Measurements from ENCODE around the gene EXOSC1.
A peak's percentile ranks its signal among the peaks of the same experiment; 100 is the strongest.

EXOSC1 gene

DNA sequence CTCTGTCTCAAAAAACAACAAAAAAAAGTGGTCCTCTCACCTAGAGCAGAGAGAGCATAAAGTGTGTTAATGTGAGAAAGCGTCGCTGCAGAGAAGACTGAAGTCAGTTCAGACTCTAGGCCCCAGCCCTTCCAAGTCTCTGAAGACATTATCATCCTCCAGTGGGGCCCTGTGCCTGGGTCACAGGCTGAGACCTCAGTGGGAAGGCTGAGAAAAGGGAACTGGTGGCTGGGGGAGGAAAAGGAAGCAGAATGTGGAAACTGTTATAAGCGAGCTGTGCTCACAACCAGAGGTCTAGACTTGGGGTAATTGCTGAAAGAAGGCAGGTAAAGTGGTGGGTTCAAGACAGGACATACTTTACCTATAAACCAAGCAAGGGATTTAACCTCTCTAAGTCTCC lies 39.7 kb downstream of the EXOSC1 start:
- H3K4me3 ChIP-seq (ENCODE audit: low read depth, low read length): no peak overlapping the region

DNA sequence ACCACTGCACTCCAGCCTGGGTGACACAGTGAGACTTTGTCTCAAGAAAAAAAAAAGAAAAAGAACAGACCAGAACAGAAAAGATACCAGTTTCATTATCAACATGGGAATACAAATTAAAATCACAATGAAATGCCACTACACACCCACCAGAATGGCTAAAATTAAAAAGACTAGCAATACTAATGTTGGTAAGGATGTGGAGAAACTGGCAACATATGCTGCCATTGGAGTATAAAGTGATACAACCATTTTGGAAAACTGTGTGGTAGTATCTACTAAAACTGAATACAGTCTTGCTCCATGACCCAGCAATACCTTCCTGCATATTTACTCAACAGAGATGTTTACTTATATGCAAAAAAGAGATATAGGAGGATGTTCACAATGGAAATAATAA lies 41.8 kb downstream of the EXOSC1 start:
- DNase-seq (ENCODE audit: low read depth, low spot score): no peak
- TF ChIP-seq, protein P1, sequence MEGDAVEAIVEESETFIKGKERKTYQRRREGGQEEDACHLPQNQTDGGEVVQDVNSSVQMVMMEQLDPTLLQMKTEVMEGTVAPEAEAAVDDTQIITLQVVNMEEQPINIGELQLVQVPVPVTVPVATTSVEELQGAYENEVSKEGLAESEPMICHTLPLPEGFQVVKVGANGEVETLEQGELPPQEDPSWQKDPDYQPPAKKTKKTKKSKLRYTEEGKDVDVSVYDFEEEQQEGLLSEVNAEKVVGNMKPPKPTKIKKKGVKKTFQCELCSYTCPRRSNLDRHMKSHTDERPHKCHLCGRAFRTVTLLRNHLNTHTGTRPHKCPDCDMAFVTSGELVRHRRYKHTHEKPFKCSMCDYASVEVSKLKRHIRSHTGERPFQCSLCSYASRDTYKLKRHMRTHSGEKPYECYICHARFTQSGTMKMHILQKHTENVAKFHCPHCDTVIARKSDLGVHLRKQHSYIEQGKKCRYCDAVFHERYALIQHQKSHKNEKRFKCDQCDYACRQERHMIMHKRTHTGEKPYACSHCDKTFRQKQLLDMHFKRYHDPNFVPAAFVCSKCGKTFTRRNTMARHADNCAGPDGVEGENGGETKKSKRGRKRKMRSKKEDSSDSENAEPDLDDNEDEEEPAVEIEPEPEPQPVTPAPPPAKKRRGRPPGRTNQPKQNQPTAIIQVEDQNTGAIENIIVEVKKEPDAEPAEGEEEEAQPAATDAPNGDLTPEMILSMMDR (IDR thresholded peaks at IDR 0.05; ENCODE audit: low read depth, low read length): no peak
- H3K4me3 ChIP-seq (ENCODE audit: low read depth, low read length): no peak overlapping the region
- in situ Hi-C loops (cut with HindIII; ENCODE audit: low sequenced_read_pairs): no loop called here

More for the DNA sequence above, 39.7 kb downstream of the EXOSC1 start:
- TF ChIP-seq, protein P1 (IDR thresholded peaks at IDR 0.05; ENCODE audit: low read depth, low read length): no peak
- in situ Hi-C loops (cut with HindIII; ENCODE audit: low sequenced_read_pairs): no loop called here
- DNase-seq (ENCODE audit: low read depth, low spot score): no peak

DNA sequence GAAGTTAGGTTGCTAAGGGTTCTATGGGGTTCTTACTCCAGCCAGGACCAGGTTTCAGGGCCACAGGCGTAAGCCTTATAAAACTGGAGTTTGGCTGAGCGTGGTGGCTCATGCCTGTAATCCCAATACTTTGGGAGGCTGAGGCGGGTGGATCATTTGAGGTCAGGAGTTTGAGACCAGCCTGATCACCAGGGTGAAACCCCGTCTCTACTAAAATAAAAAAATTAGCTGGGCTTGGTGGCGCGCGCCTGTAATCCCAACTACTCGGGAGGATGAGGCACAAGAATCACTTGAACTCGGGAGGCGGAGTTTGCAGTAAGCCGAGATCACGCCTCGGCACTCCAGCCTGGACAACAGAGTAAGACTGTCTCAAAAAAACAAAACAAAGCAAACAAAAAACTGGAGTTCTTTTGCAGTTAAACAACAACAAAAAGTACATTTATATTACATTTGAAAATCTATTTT lies 44.3 kb downstream of the EXOSC1 start:
- peak overlapping the region; percentile 73 for H3K4me3 ChIP-seq (ENCODE audit: low read depth, low read length)
- in situ Hi-C loops (cut with HindIII; ENCODE audit: low sequenced_read_pairs): no loop called here
- TF ChIP-seq, protein P1 (IDR thresholded peaks at IDR 0.05; ENCODE audit: low read depth, low read length): no peak
- no peak for DNase-seq (ENCODE audit: low read depth, low spot score)

DNA sequence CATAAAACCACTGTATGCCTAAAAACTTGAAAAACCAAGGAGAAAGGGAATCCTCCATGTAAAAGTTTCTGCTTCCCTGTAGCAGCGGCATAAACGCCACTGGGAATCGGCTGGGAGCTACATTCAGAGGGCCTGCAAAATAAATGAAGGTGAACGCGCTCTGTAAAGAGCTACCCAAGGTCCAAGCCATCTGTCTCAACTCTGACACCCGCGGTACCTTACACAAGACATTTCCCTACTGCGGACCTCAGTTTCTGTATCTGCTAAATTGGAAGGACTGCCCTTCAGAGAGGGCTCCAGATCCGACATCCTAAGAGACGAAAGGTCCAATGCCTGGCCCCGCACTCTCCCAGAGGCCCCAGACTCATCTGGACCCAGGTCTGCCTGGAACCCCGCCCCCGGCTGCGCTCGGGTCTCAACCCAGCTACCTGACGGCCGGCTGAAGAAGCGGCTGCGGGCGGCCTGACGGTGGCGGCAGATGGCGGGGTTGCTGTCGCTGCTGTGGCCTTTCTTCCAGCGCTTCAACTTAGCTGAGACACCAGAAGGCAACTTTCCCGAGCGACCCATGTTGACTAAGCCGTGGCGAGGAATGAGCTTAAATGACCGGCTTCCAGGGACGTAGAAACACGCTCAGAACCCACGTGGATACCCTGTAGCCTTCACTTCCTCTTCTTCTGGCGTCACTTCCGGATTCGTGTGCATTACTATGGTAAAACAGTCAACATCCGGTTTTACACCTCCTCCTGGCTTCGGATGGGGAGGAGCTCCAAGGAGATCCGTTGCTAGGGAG lies 44.9 kb downstream of the EXOSC1 start, which contains the start of gene RRP12:
RRP12 (minus strand) TSS at position 676 of the 790 bp plus-strand sequence; CDS start at position 567, 109 bp downstream.
- peak within 1 kb of the TSS; percentile 73 for H3K4me3 ChIP-seq (ENCODE audit: low read depth, low read length)
- in situ Hi-C loops (cut with HindIII; ENCODE audit: low sequenced_read_pairs): no loop called here
- peak; percentile 96 for DNase-seq (ENCODE audit: low read depth, low spot score)

DNA sequence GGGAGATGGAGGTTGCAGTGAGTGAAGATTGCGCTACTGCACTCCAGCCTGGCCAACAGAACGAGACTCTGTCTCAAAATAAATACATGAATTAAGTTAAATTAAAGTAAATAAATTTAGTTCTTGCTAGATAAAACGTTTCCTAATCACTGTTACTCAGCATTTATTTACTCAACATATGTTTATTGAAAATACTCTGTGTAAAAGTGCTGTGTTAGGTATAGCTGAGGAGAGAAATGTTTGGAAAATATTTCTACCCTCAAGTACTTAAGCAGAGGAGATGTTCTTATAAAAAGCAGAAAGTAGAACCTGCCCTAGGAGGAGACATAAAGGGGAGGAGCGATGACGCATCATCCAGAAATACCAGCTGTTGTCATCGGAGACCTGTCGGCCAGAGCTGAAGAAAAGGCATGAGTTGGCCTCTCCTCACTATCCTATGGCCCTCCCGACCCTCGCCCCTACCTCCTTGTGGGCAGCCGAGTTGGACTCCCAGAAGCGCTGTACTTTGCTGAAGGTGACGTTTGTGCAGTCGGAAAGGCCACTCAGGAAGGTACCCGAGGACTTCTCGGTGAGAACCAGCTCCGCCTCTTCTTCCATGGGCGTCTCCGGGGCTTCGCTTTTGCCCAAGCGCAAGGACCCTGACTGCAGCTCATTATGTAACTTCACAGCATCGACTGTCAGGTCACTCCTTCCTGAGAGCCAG lies 45.8 kb downstream of the EXOSC1 start:
- DNase-seq (ENCODE audit: low read depth, low spot score): peak; percentile 67
- TF ChIP-seq, protein P1 (IDR thresholded peaks at IDR 0.05; ENCODE audit: low read depth, low read length): no peak
- in situ Hi-C loops (cut with HindIII; ENCODE audit: low sequenced_read_pairs): no loop called here
- H3K4me3 ChIP-seq (ENCODE audit: low read depth, low read length): peak overlapping the region; percentile 73

More for the DNA sequence above, 44.9 kb downstream of the EXOSC1 start, which contains the start of gene RRP12:
- TF ChIP-seq, protein P1 (IDR thresholded peaks at IDR 0.05; ENCODE audit: low read depth, low read length): peak; percentile 23

DNA sequence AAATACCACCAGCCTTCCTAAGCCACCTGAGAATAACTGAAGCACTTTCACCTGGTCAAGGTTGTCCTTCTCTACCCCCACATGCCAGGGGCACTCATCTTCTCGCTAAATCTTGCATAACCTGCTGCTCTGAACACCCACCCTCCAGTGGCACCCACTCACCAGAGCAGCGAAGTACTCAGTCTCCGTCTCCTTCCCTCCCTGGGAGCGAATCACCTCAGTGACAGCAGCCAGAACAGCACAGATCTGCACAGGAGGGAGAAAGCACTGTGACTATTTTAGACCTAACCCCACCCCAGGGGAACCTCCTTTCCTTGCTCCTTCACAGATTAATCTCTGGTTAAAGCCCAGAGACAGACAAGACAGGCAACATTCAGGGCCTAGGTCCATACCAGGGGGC lies 49.8 kb downstream of the EXOSC1 start:
- TF ChIP-seq, protein P1 (IDR thresholded peaks at IDR 0.05; ENCODE audit: low read depth, low read length): no peak
- DNase-seq (ENCODE audit: low read depth, low spot score): no peak
- no peak overlapping the region for H3K4me3 ChIP-seq (ENCODE audit: low read depth, low read length)
- in situ Hi-C loops (cut with HindIII; ENCODE audit: low sequenced_read_pairs): no loop called here

All from astrocyte of the spinal cord (primary cell).